Uterus (tissue), 4 donors: ENCODE measurements around the gene WDR44. TPM values are rescaled to one million over a fixed set of nuclear protein-coding genes. Genes with fewer than 3 reads are reported as not detected.

Experiments used
- DNase-seq, 2 donors: peaks; one replicate each; pipeline ENCODE4 v3.0.0-alpha.2; 2019 to 2020
- H3K27ac ChIP-seq, 2 donors: fragments of 200-600 bp; sonication (generic); 1 replicate in 1 of 2; 2 replicates in 1 of 2; pipeline ENCODE4 v1.5.1; 2016 to 2018
- H3K27me3 ChIP-seq, 2 donors: fragments of 200-600 bp; sonication (generic); one replicate each; pipeline ENCODE4 v1.5.1; 2018 to 2019; ENCODE audit warnings: control low read depth in 1 of 2
- H3K36me3 ChIP-seq, 2 donors: fragments of 200-600 bp; sonication (generic); one replicate each; pipeline ENCODE4 v1.5.1; 2019; ENCODE audit warnings: control low read depth in 1 of 2
- H3K4me1 ChIP-seq, 2 donors: fragments of 200-600 bp; sonication (generic); one replicate each; pipeline ENCODE4 v1.5.1; 2018 to 2019; ENCODE audit warnings: control low read depth in 1 of 2
- H3K4me3 ChIP-seq, 2 donors: fragments of 200-600 bp; sonication (generic); 1 replicate in 1 of 2; 2 replicates in 1 of 2; pipeline ENCODE4 v1.5.1; 2018 to 2019; ENCODE audit warnings: mild to moderate bottlenecking in 1 of 2
- H3K9me3 ChIP-seq, 2 donors: fragments of 200-600 bp; sonication (generic); one replicate each; pipeline ENCODE4 v1.5.1; 2019; ENCODE audit warnings: control low read depth in 1 of 2
- CTCF ChIP-seq, 4 experiments: fragments of 200-600 bp in 2 of 4; fragments of 450-650 bp in 2 of 4; sonication (generic) in 2 of 4; IDR thresholded peaks; one replicate each; pipeline ENCODE4 v1.5.1; 2016 to 2019; ENCODE audit warnings: antibody characterized with exemption in 4 of 4, mild to moderate bottlenecking in 2 of 4, moderate library complexity in 1 of 4
- POLR2A ChIP-seq, 2 donors: fragments of 450-650 bp; IDR thresholded peaks; one replicate each; pipeline ENCODE4 v1.6.1; 2016; ENCODE audit warnings: antibody characterized with exemption in 2 of 2, mild to moderate bottlenecking in 1 of 2, moderate library complexity in 1 of 2
- intact Hi-C: fragments of 100-400 bp; cut with DNase I; formaldehyde crosslinking; loops from one replicate; pipeline ENCODE4 v1.15.1; 2023; ENCODE audit warnings: low total_unique reads
- microRNA counts, 2 donors: library from miRNA; unstranded; fragments of <30 nt; microRNA quantifications; one replicate each; lab custom pipeline; 2016 to 2017
- microRNA-seq: library from miRNA; unstranded; fragments of <30 nt; microRNA quantifications from one replicate; pipeline ENCODE4, GENCODE V29; 2016; ENCODE audit warnings: borderline microRNAs expressed, borderline replicate concordance
- small RNA-seq: library from RNA; depleted of rRNA; stranded (forward); fragments of <200 nt; gene quantifications from one replicate; pipeline ENCODE3, GENCODE V24; 2016
- total RNA-seq, 4 donors: library from RNA; depleted of rRNA in 3 of 4; stranded (reverse); fragments of >200 nt in 3 of 4; gene quantifications; one replicate each; pipeline versions ENCODE4 v1.1.0 to v1.2.4, GENCODE V29; 2014 to 2023
- donor health status: DM: yes; HTN: yes; CAD: no.

The WDR44 gene
- total RNA-seq, 4 donors from 2014 or later = 11.5 to 26.4 (median 18.4) TPM

GRCh38 chrX:118496763-118497079 lies 150.8 kb downstream of the WDR44 start:
- peak overlapping the region; percentile 79 to 87 for H3K27ac ChIP-seq
- intact Hi-C loops = no loop called here

GRCh38 chrX:118497180-118497818 lies 151.4 kb downstream of the WDR44 start:
- Histone ChIP-seq H3K4me1 (no peaks in the 10 kb centered on the region), H3K36me3 (no peaks in the 10 kb centered on the region), H3K9me3 (no peaks in the 10 kb centered on the region), H3K27ac (peak overlapping the region; percentile 79 to 87), H3K4me3 (peak overlapping the region; percentile 42 to 75), H3K27me3 (no peaks in the 10 kb centered on the region)
- no peak for TF ChIP-seq CTCF (IDR thresholded peaks at IDR 0.05)
- no peak for TF ChIP-seq POLR2A (IDR thresholded peaks at IDR 0.05)
- no peak for DNase-seq
- intact Hi-C loops = no loop called here

More at GRCh38 chrX:118496763-118497079, 150.8 kb downstream of the WDR44 start:
- H3K4me1 ChIP-seq = no peaks in the 10 kb centered on the region
- no peak for TF ChIP-seq CTCF (IDR thresholded peaks at IDR 0.05)
- no peak for TF ChIP-seq POLR2A (IDR thresholded peaks at IDR 0.05)
- no peaks in the 10 kb centered on the region for H3K27me3 ChIP-seq
- no peak for DNase-seq
- H3K9me3 ChIP-seq = no peaks in the 10 kb centered on the region
- peak overlapping the region; percentile 42 to 75 for H3K4me3 ChIP-seq
- H3K36me3 ChIP-seq = no peaks in the 10 kb centered on the region

- Histone ChIP-seq H3K4me3 (no peak overlapping the region), H3K27ac (no peak overlapping the region), H3K4me1 (no peaks in the 10 kb centered on the region), H3K27me3 (no peaks in the 10 kb centered on the region), H3K9me3 (no peaks in the 10 kb centered on the region), H3K36me3 (no peaks in the 10 kb centered on the region)
- intact Hi-C loops = no loop called here
- TF ChIP-seq CTCF (IDR thresholded peaks at IDR 0.05) (no peak), POLR2A (IDR thresholded peaks at IDR 0.05) (no peak)
- no peak for DNase-seq
Measured at GRCh38 chrX:118498351-118498750, 152.4 kb downstream of the WDR44 start.

- H3K27me3 ChIP-seq = no peaks in the 10 kb centered on the region
- H3K27ac ChIP-seq = no peak overlapping the region
- no peaks in the 10 kb centered on the region for H3K9me3 ChIP-seq
- no peaks in the 10 kb centered on the region for H3K4me1 ChIP-seq
- no peak for DNase-seq
- no peak overlapping the region for H3K4me3 ChIP-seq
- TF ChIP-seq POLR2A (IDR thresholded peaks at IDR 0.05) (no peak), CTCF (IDR thresholded peaks at IDR 0.05) (no peak)
- intact Hi-C loops = no loop called here
- H3K36me3 ChIP-seq = no peaks in the 10 kb centered on the region
Measured at GRCh38 chrX:118498755-118499154, 152.8 kb downstream of the WDR44 start.

- Histone ChIP-seq H3K27me3 (no peaks in the 10 kb centered on the region), H3K27ac (no peak overlapping the region), H3K4me3 (no peak overlapping the region), H3K36me3 (no peaks in the 10 kb centered on the region), H3K9me3 (no peaks in the 10 kb centered on the region), H3K4me1 (no peaks in the 10 kb centered on the region)
- DNase-seq = no peak
- no peak for TF ChIP-seq POLR2A (IDR thresholded peaks at IDR 0.05)
- TF ChIP-seq CTCF (IDR thresholded peaks at IDR 0.05) = no peak
- intact Hi-C loops = no loop called here
Measured at GRCh38 chrX:118499295-118499694, 153.4 kb downstream of the WDR44 start.

MicroRNA genes within 50 kb of the gene (microRNA counts, 767-probe panel; counts per million panel counts)
- 0 counts per million in 2 donors for microRNA hsa-miR-1277-3p (lab: Ali Mortazavi, UCI)

Small RNA genes within 50 kb of the gene (microRNA-seq; reads per million reads assigned to microRNA genes)
- gene MIR1277 = 1.5 reads per million

Small RNA genes within 50 kb of the gene (small RNA-seq; reads per million reads assigned to genes)
- not detected for gene MIR1277

Other genes with a start within 250 kb of the WDR44 start
- 100 to 1,000 TPM in 1 of 4 donors, 10 to 100 TPM in 3; 19.7 to 155 (median 40.2) TPM for gene KLHL13, start 229.3 kb upstream of the WDR44 start, total RNA-seq
- 10 to 100 TPM; 13.1 to 33.1 (median 25.4) TPM for gene DOCK11, start 149.7 kb downstream of the WDR44 start, total RNA-seq